Measurements from ENCODE around the gene GPHN.
A peak's percentile ranks its signal among the peaks of the same experiment; 100 is the strongest.

GPHN gene

DNA sequence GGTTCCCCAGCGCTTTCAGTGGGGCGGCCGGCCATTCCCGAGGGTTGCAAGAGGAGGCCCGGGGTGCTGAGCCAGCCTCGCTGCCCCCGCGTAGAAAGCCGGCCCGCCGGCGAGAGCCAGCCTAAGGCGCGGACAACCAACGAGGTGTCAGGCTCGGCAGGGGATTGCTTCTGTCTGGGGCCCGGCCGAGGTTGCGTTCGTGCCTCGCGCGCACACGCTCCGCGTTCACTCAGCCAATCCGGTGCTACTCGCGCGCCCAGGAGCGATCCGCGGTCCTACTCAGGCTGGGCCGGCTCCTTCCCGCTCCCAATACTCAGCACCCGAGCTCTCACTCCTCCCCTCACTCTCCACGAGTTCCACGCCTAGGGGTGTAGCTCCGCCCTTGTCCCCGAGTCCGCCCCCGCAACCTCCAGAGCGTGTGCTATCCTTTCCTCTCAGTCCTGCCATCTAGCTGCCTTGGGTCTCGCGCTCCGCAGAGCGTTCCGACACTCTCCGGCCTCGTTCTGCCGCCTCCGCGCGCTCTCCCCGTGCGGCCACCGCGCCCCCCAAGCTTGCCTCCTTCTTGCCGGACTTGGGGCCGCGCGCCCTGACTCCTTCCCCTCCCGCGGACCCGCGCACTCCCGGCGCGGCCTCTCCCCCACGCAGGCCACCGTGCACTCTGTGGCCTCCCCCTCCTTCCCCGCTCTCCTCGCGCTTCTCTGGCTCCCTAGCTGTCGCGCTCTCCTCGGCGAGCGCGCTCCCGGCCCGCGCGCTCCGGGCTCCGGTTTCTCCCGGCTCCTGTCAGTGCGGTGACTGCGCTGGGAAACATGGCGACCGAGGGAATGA lies at the start of gene GPHN:
GPHN (plus strand) TSS at position 426 of the 825 bp plus-strand sequence.
- DNase-seq (ENCODE audit: low read depth), result peak; percentile 95

DNA sequence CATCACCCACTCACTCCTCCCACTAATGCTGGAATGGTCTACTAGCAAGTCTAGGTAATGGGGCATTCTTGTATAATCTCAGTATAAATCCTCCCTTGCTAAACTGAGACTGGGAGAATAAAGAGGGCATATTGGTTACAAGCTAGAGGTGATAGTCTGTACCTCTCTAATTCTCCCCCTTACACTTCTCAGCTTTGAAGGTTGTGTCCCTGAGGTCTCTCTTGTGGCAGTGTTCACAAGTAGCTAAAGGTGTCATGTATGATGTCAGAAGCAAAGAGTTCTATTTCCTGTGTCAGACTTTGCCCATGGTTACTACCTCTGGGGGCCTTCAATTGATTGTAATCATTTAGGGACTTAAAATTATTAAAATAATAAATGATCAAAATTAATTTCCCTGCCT lies 48.3 kb upstream of the GPHN start:
- DNase-seq (ENCODE audit: low read depth), result no peak

DNA sequence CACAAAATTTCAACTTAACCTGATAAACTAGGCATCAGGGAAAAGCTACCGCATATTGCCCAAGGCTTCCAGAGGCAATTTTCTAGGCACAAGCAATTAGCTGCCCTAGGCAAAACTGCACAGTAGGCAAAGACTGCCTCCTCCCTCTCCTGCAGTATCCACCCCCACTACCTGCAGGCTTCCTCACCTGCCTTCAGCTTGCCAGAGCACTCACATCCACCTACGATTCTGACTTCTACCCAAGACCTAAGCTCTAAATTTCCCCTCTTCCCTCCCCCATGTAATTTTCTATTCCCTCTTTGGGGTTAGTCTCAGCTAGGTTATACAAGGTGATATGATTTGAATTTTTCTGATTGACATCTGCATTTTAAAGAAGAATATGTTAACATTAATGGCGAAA lies 43.7 kb upstream of the GPHN start:
- DNase-seq (ENCODE audit: low read depth), result no peak

DNA sequence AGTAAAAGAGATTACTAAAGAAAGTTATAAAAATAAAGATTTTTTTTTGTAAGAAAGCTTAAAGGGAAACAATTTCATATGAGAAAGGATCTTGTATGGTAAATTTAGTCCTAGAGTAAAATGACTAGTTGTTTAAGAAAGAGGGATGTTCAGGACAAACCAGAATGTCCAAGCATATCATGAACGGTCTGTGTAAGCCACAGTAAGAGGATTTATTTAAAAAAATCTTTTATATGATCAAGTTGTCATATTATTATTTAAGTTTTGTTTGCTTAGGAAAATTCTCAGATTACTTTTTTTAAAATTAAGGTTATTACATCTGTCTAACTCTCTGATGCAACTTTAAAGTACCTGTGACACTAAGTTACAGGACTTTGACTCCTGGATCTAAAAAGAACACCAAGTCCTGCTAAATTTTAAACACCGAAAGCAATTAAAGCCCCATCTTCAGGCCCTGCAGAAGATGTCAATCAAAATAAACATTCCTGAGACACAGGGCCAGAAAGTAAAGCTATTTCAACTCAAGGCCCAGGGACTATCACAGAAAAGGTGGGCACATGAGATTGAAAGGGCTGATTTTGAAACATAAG lies 39.1 kb upstream of the GPHN start:
- DNase-seq (ENCODE audit: low read depth), result no peak

DNA sequence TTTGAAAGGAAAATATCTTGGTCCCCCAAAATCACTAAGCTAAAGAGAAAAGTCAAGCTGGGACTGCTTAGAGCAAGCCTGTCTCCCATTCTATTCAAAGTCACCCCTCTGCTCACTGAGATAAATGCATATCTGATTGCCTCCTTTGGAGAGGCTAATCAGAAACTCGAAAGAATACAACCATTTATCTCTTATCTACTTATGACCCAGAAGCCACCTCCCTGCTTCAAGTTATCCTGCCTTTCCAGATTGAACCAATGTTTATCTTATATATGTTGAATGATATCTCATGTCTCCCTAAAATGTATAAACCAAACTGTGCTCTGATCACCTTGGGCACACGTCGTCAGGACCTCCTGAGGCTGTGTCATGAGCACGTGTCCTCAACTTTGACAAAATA lies 36.4 kb upstream of the GPHN start:
- no peak for DNase-seq (ENCODE audit: low read depth)

DNA sequence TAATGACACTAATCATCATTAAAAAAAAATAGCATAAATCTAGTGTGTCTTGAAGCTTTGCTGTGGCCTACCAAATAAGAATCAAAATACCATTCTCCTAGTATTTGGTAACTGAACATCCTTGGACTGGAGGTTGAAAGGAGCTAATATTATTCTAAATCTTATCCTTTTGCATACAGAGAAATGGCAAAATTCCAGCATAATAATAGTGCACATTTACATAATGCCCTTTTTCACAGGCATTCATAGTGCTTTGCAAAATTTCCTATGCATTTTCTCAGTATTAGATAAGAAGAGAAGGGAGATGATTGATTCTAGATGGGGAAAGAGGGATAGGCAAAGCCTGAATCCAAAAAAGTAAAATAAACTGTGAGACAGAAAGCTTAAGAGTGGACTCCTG lies 35.7 kb upstream of the GPHN start:
- DNase-seq (ENCODE audit: low read depth), result no peak

DNA sequence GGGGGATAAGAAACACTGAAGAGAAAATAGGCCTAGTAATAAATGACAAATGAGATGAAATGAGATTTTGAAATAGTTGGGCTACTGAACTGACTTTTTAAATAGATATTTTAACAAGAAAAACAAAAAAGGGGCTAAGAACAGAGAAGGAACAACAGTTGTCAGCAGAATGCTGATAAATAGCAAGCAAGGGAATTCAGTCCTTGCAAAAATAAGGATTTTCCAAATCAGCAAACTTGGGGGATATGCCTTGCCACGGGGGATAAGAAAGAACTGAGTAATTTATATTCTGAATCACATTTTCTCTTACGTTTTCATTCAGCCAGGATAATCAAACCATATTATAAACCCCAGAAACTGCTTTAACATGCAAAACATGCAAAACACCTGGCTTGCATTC lies 34.7 kb upstream of the GPHN start:
- no peak for DNase-seq (ENCODE audit: low read depth)

DNA sequence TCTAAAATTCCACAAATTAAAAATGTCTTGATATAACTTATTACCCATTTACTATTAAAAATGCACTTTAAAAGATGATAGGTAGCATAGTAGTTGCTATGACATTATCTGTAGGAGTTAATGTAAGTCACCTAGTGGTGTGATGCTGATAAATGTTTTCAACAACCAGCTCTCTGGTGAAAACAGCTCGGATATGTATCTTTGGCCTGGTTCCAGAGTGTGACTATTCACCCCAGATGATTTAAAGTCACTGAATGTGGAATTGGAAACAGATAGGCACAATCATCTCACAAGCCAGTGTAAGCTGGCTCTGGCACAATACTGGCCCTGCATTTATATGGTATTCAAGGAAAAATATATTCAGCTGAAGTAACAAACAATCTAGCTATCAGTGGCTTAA lies 31.0 kb upstream of the GPHN start:
- peak; percentile 3 for DNase-seq (ENCODE audit: low read depth)

DNA sequence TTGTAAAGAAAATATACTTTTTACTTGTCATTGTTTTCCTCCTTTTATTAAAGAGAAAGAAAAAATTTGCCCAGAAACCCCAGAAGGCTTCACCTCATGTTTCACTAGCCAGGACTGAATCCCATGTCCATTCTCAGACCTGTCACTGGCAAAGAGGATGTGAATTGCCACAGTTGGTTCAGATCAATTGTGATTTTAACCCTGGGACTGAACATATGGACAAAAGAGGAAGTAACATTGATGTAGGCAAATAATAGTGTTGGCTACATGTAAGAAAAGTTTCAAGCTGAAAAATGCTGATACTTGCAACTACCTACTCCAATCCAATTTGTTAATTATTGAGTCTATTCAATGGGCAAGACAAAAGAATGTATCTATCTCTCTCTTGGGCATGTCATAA lies 30.4 kb upstream of the GPHN start:
- DNase-seq (ENCODE audit: low read depth), result no peak

DNA sequence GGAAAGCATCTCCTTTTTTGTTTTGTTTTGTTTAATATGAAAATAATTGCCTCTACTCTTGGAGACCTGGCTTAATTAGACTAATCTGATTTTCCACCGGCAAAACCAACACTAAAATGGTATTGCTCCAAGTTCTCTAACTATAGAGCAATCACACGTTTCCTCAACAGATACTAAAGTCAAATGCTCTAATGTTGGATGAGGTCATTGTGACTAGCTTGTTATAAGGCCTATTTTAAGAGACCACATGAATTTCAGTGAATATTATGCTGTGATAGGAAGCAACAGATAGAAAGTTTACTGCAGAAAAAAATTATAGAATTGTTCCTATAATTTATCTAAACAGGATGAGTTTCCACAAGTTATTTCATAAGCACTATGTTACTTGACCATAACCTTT lies 25.1 kb upstream of the GPHN start:
- no peak for DNase-seq (ENCODE audit: low read depth)

DNA sequence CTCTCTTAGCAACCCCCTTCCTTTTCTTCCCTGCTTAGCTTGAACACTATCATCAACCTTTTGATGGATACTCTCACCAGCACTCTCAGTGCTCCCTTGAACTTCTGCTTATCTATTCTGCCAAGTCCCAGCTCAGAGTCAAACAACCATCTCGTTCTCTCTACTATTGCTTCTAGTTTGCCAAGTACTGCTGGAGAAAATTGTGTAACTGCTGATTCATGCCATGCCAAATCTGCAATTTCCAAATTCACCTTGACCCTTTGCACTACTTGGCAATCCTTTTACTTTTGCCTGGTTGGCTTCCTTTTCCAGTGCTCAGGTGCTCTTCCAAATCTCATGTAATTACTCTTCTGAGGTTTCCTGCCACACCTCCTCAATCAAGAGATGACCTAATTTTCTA lies 24.6 kb upstream of the GPHN start:
- no peak for DNase-seq (ENCODE audit: low read depth)

DNA sequence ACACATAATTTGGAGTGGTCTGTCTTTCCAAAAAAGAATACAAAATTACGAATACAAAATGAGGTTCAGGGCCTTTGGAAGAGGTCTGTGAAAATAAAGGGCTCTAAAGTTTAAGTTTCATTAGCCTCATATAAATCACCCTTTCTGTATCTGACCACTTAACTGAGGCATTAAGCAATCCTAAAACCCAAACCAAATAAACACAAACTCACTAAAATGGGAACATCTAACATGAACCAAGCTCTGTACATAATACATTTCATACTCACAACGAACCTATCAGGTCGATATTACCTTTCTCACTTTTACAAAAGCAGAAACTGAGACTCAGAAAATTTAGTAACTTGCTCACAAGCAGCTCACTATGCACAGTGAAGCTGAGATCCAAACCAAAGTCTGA lies 22.9 kb upstream of the GPHN start:
- no peak for DNase-seq (ENCODE audit: low read depth)

DNA sequence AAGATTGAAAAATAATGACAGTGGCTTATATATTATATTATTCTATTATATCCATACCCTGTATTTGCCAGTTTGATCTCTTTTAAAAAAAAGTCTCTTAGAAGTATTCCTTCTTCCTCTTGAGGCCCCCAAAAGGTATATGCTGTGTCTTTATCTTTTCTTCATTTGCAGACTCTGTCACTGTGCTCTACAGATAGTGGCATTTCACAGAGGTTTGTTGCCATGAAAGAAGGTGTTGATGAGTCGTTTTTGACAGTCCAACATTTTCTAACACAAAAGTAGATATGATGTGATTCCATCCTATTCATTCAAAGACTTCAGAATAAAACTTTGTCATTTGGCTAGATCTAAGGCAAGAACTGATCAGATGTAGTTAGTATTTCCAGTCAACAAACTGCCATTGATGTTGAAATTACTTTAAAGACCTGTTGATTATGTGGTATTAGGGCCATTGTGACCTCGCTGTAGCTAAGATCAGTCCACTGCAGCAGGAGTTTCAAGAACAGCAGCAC lies 22.0 kb upstream of the GPHN start, which contains the start of gene CCDC196:
CCDC196 (plus strand) TSS at position 462 of the 512 bp plus-strand sequence. CDS start 132 bp downstream, outside the sequence.
- no peak for DNase-seq (ENCODE audit: low read depth)

DNA sequence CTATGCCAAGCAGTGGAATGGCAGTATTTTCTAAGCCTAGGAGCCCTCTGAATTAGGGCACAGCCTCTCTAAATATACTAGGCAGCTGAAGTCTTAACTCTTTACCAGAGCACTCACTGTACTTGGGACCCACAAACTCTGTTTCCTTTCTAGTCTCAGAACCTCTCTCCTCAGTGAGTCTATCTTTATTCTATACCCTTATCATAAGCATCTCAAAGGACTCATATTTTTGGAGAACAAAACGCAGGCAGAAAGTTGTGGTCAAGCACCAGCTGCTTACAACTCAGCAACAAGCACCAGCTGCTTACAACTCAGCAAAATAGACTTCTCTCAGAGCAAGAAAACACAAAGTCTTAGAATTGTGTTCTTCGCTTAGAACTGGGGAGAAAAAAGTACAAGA lies 20.8 kb upstream of the GPHN start:
- no peak for DNase-seq (ENCODE audit: low read depth)

DNA sequence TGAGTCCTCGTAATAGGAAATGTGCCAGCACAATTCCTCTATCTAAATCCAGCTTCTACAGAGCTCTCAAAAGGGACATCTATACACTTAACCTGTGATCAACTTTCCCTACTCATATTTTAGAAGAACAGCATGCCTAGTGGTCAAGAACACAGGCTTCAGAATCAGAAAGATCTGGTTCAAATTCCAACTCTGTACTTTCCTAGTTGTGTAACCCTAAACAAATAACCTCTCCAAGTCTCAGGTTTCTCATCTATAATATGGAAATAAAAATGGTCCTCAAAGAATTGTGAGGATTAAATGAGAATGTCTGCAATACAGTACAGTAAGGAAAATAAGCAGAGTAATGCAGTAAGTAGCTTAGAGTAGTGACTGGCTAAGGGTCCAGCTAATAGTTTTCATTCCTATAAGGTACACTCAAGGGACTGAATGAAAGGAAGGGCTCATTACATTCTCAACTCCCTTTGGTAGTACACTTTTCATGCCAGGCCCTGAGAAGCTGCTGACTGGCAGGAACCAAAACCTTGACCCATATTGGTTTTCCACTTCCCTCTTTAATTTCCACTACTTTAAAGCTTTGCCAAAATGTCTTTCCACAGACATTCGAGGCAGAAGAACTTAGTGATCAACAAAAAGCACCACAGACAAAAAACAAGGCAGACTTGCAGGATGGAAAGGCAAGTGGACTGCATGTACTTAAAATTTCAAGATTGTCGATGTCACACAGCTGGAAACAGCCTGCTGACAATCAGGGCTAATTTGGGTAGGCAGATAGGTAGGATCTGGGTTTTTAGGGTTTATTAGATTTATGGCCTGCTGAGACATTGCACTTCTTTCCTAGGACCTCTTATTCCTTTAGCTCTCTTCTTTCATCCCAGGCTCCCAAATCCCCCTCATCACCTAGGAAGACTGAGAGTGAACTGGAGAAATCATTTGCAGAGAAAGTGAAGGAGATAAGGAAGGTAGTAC lies 17.5 kb upstream of the GPHN start:
- DNase-seq (ENCODE audit: low read depth), result no peak

DNA sequence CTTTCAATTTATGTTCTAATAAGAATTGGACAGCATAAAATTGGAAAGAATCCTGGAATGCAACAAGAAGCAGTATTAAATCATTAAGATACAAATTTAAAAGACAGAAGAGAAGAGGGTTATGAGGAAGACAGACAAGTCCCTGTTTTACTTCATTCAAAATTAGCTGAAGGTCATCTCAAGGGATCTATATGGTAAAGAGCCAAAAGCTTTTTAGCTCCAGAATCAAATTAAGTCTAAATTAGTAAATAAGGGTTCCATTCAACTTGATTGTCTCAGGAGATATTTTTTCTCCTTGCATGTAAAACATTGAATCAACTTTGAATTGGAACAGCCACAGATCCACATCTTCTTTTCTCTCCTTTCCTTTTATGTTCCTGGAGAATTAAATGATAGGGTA lies 14.2 kb upstream of the GPHN start:
- no peak for DNase-seq (ENCODE audit: low read depth)

DNA sequence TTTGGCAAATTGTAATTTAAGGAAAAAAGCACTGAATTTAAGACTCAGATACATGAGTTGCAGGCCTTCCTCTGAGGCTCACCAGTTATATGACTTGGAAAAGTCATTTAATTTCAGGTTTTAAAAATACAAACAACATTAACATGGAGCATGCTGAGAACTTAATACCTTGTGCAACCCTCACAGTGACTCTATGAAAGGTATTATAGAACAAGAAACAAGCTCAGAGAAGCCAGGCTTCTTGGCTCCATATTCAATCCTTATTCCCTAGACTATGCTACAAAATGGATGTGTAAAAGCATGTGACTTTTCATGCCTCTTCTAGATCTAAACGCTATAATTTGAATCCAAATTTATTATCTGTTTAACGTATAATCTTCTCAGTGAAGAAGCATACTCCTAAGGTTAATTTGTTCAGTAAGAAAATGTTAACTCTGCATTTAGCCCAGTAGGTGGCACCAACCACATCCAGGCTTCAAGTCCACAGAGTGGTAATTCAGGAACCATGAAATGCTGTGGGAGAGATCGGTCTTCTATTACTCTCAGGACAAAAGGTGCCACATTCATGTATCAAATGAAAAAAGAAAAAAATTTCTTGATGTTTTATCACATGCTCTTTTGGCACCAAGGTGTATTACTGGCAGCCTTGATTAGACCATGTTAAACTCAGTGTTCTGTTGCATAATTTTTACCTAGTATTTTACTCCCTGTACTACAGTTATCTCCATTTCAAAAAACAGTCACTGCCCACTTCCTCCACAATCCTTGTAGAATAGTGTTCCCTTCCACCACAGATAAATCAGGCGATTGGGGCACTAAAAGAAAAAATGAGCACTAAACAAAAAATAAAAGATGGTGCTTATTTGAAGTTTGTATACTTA lies 12.5 kb upstream of the GPHN start:
- no peak for DNase-seq (ENCODE audit: low read depth)

DNA sequence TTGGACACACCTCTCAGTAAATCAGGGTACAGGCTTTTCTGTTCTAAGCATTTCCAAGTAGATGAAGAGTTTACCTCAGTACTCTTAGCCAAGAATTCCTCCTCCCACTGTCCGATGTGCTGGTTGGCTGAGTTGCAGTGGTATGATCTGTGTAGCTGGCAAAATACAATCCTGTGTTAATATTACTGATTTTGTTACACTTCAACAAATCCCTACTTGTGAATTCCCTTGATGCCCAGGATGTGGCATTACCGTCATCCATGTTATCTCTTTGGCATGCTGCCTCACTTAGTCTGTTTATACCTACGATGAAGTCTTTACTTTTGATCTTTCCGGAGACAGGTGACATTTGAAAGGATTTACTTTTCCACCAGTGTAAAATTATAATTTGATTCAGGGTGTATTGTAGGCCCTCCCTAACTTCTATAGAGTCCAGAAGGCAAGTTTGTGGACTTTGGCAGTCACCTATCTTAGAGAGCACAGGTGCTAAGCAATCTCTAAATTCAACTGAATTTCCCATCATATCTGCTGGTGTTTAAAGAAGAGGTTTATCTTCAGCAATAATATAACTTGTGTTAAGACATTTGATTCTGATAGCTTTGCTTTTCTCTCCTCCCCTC lies 11.6 kb upstream of the GPHN start:
- no peak for DNase-seq (ENCODE audit: low read depth)

DNA sequence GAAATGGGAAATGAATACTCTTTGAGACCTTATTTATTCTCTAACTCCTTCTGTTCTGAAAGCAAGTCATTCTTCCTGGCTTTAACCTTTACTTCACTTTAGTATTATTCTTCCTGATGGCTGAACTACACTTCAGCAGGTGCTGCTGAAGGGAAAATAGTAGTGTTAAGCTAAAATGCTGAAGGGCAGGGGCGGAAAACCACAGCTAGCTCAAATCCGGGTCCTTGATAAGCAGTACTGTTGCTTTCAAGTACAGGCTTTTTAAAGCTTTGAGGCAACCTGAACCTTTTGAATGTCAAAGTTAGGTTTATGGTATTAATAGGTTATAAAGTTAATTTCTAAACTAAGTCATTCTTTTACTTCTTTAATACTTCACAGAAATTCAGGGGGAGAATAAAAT lies 11.0 kb upstream of the GPHN start:
- DNase-seq (ENCODE audit: low read depth), result no peak

DNA sequence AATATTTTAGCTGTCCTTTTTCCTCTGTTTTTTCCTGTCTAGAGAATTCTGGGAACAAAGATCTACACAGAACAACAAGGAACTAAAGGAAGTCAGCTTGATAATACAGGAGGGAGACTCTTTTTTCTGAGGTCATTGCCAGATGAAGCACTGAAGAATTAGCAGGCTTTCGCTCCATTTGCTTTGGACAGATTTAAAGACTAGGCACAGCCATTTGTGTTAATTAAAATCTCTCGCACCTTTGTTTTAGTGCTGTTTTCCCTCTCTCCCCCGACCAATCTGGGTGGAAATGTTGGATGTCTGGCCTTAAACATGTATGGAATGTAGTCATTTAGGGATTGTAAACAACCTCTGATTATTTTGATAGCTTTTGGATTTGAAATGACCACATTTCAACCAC lies 9.6 kb upstream of the GPHN start:
- no peak for DNase-seq (ENCODE audit: low read depth)

DNA sequence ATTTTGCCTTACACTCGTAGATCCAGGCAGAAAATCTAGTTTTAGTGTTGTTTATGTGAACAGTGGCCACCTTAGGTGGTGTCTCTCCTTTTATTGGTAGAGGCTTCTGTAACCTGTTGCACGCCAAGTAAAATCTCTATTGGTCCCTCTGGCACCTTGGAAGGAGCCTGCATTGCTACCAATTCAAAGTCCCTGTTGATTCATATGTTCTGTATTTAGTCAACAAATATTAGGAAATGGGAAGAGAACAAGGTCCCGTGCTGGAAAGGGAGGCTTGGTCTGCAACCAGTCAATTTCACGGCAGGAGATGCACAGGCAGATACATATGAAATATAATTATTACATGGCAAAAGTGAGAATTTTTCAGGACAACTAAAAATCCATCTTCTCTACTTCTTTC lies 6.4 kb upstream of the GPHN start:
- DNase-seq (ENCODE audit: low read depth), result no peak

Data from GM04504 (cell line).